Right lobe of liver (tissue), 6 donors: ENCODE data around the gene NIPAL3. TPM values are rescaled to one million over a fixed set of nuclear protein-coding genes. Genes with fewer than 3 reads are reported as not detected.

Experiments used
- ATAC-seq, 4 donors: fragments of 200-7000 bp; cut with Tn5 transposase; one replicate each; pipeline ENCODE4 v1.9.1; 2020; ENCODE audit warnings: mild to moderate bottlenecking in 4 of 4, moderate library complexity in 4 of 4
- DNase-seq, 3 donors: peaks; one replicate each; pipeline ENCODE4 v3.0.0-alpha.2; 2020
- H3K27ac ChIP-seq, 3 donors: fragments of 200-600 bp; one replicate each; pipeline ENCODE4 v1.8.0; 2022
- H3K27me3 ChIP-seq, 2 donors: fragments of 200-600 bp; one replicate each; pipeline ENCODE4 v1.8.0; 2022
- H3K36me3 ChIP-seq, 4 donors: fragments of 200-600 bp; sonication (generic) in 1 of 4; one replicate each; pipeline versions ENCODE4 v1.5.1 to v1.8.0; 2017 to 2022; ENCODE audit warnings: control low read depth in 1 of 4
- H3K4me1 ChIP-seq, 4 donors: fragments of 200-600 bp; sonication (generic) in 1 of 4; one replicate each; pipeline versions ENCODE4 v1.5.1 to v1.8.0; 2017 to 2022; ENCODE audit warnings: control low read depth in 1 of 4
- H3K4me3 ChIP-seq, 3 donors: fragments of 200-600 bp; one replicate each; pipeline ENCODE4 v1.8.0; 2022
- H3K9me3 ChIP-seq, 4 donors: fragments of 200-600 bp; sonication (generic) in 1 of 4; one replicate each; pipeline versions ENCODE4 v1.5.1 to v1.8.0; 2017 to 2022; ENCODE audit warnings: control low read depth in 1 of 4
- CTCF ChIP-seq, 4 donors: fragments of 200-600 bp in 3 of 4; fragments of 450-650 bp in 1 of 4; IDR thresholded peaks; one replicate each; pipeline versions ENCODE4 v1.5.1 to v1.8.0; 2016 to 2022; ENCODE audit warnings: antibody characterized with exemption in 4 of 4, mild to moderate bottlenecking in 2 of 4
- POLR2A ChIP-seq: fragments of 450-650 bp; IDR thresholded peaks from one replicate; pipeline ENCODE4 v1.6.1; 2017; ENCODE audit warnings: antibody characterized with exemption, mild to moderate bottlenecking
- WGBS: methylation state at CpG from one replicate; pipeline ENCODE4 v1.1.6; 2018; ENCODE audit warnings: low coverage, low lambda C conversion rate; ENCODE audit not compliant: insufficient coverage; ENCODE audit errors: missing lambda C conversion rate; 5-methylcytosine and 5-hydroxymethylcytosine counted together
- intact Hi-C, 2 donors: fragments of 100-400 bp; cut with DNase I; formaldehyde crosslinking; loops; one replicate each; pipeline versions ENCODE4 v1.11.2 to v1.14.1; 2022
- total RNA-seq, 6 experiments: library from RNA; depleted of rRNA in 2 of 6; stranded (reverse); fragments of >200 nt in 2 of 6; fragmentation: NEBNext Ultra II Directional in 3 of 6; extraction: Animal tissue kit (Norgen Biotek cat#: 25700) in 3 of 6; gene quantifications; one replicate each; pipeline versions ENCODE4 v1.1.0 to v1.2.4, GENCODE V29; 2016 to 2023
- donor health status: DM: no; HTN: yes; CAD: no.
- donor health status: DM: no; HTN: no; CAD: no.
- donor health status: DM: no; HTN: no; CAD: no.
- donor health status: DM: no; HTN: yes; CAD: no.
- donor health status: DM: no; HTN: yes; CAD: no.

The NIPAL3 gene
- total RNA-seq, 6 experiments from 2014 or later, result 3.4 to 9.2 (median 6.0) TPM

GRCh38 chr1:24481101-24481500 is 65.5 kb downstream of the NIPAL3 start:
- Histone ChIP-seq H3K4me1 (no peaks in the 10 kb centered on the region), H3K27me3 (no peaks in the 10 kb centered on the region), H3K27ac (no peak overlapping the region), H3K4me3 (no peak overlapping the region), H3K36me3 (no peaks in the 10 kb centered on the region), H3K9me3 (no peaks in the 10 kb centered on the region)
- ATAC-seq (peak; percentile 59 to 89 (median 77)), DNase-seq (no peak)
- TF ChIP-seq CTCF (IDR thresholded peaks at IDR 0.05), result no peak
- TF ChIP-seq POLR2A, result no peak
- WGBS, result 34% methylated on average over 2 of the region's 2 CpGs
- intact Hi-C loops, result no loop called here

- Histone ChIP-seq H3K4me3 (no peak overlapping the region), H3K4me1 (no peaks in the 10 kb centered on the region), H3K27ac (no peak overlapping the region), H3K9me3 (no peaks in the 10 kb centered on the region), H3K36me3 (no peaks in the 10 kb centered on the region), H3K27me3 (no peaks in the 10 kb centered on the region)
- TF ChIP-seq POLR2A (no peak), CTCF (IDR thresholded peaks at IDR 0.05) (no peak)
- intact Hi-C loops, result no loop called here
- no peak for DNase-seq
- ATAC-seq, result no peak
- WGBS, result 74% methylated on average over 10 of the region's 16 CpGs
These were observed 66.4 kb downstream of the NIPAL3 start for GRCh38 chr1:24481843-24482610.

GRCh38 chr1:24483441-24483840 is 67.8 kb downstream of the NIPAL3 start:
- TF ChIP-seq POLR2A, result no peak
- no peak for TF ChIP-seq CTCF (IDR thresholded peaks at IDR 0.05)
- no peak for ATAC-seq
- no peaks in the 10 kb centered on the region for H3K36me3 ChIP-seq
- no peaks in the 10 kb centered on the region for H3K27me3 ChIP-seq
- no peak for DNase-seq
- intact Hi-C loops, result no loop called here
- no peak overlapping the region for H3K27ac ChIP-seq
- H3K4me1 ChIP-seq, result no peaks in the 10 kb centered on the region
- 100% methylated on average over 1 of the region's 5 CpGs for WGBS
- H3K4me3 ChIP-seq, result no peak overlapping the region
- H3K9me3 ChIP-seq, result no peaks in the 10 kb centered on the region

GRCh38 chr1:24484199-24484598 is 68.6 kb downstream of the NIPAL3 start:
- ATAC-seq, result no peak
- TF ChIP-seq CTCF (IDR thresholded peaks at IDR 0.05), result no peak
- TF ChIP-seq POLR2A, result no peak
- Histone ChIP-seq H3K4me3 (no peak overlapping the region), H3K9me3 (no peaks in the 10 kb centered on the region), H3K27ac (no peak overlapping the region), H3K27me3 (no peaks in the 10 kb centered on the region), H3K36me3 (no peaks in the 10 kb centered on the region), H3K4me1 (no peaks in the 10 kb centered on the region)
- 59% methylated on average over 4 of the region's 4 CpGs for WGBS
- intact Hi-C loops, result no loop called here
- no peak for DNase-seq
